GM18909 (cell line): ENCODE measurements around the gene TPGS1.

Source experiments
- ATAC-seq: cut with Tn5 transposase; IDR thresholded peaks from one replicate; pipeline ENCODE4 v1.9.1; 2021; ENCODE audit warnings: mild to moderate bottlenecking; ENCODE audit not compliant: unreplicated experiment, poor library complexity

TPGS1 gene

DNA sequence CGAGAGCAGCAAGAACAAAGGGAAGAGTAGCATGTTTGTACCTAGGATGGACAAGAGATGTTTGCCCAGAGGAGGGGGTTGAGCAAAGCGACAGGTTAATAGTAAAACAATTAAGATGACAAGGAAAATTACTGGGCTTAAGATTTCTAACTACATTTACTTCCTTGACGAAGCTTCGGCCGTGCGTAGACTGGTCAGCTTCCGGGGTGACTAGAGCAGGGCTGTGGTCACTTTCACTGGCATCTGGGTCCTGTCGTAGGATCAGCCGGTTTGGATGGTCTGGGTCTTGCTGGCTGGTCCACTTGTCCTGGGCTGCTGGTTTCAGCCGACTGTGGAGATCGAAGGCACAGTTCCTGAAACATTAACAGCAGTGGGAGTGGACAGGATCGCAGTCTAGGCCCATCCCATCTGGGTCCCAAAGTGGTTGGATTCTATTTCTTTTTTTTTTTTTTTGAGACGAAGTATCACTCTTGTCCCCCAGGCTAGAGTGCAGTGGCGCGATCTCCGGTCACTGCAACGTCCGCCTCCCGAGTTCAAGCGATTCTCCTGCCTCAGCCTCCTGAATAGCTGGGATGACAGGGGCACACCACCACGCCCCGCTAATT is 60.1 kb downstream of the TPGS1 start:
- ATAC-seq = no peak
